ENCODE data around the gene AHNAK.

GRCh38 chr11:62428871-62429560 is 117.6 kb downstream of the AHNAK start:
- TF ChIP-seq CTCF (IDR thresholded peaks at IDR 0.05) = no peak
- TF ChIP-seq POLR2A (IDR thresholded peaks at IDR 0.05; ENCODE audit: low read depth) = no peak
- TF ChIP-seq EP300 (IDR thresholded peaks at IDR 0.05) = no peak
- no peak for TF ChIP-seq POLR2AphosphoS5 (IDR thresholded peaks at IDR 0.05)

All from esophagus muscularis mucosa (tissue), 4 donors.